ENCODE results near the gene HOXC9. TPM values are rescaled to one million over a fixed set of nuclear protein-coding genes. Genes with fewer than 3 reads are reported as not detected.
A peak's percentile ranks its signal among the peaks of the same experiment; 100 is the strongest.

The HOXC9 gene
- total and polyA plus RNA-seq, 9 of the 15 experiments (the other 6 are each of a cell fraction or from before 2014, with no cell fraction given) = 1.1 to 10.5 (median 9.3) TPM

DNA sequence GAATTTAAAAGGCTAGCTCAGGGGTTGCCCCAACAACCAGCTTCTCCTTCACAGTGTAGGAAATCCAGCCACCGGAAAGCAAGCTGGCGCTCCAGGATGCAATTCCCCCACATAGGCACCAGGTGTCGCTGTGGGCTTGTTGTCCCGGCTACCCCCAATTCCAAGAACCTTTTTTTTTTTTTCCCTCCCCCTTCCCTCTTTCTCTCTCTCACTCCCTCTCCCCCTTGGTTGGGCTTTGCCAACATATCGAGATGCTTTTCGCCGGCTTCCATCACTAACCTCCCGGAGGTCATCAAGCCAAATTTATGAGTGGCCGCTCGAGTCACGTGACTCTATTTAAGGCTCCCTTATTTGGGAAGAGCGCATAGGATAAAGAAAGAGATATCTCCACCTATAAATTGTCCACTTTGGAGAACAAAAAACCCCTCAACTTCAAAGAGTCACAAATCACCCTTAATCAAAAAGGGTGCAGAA is 32.7 kb downstream of the HOXC9 start, which contains the start of gene HOXC5 (continued):
- TF ChIP-seq, protein P1, sequence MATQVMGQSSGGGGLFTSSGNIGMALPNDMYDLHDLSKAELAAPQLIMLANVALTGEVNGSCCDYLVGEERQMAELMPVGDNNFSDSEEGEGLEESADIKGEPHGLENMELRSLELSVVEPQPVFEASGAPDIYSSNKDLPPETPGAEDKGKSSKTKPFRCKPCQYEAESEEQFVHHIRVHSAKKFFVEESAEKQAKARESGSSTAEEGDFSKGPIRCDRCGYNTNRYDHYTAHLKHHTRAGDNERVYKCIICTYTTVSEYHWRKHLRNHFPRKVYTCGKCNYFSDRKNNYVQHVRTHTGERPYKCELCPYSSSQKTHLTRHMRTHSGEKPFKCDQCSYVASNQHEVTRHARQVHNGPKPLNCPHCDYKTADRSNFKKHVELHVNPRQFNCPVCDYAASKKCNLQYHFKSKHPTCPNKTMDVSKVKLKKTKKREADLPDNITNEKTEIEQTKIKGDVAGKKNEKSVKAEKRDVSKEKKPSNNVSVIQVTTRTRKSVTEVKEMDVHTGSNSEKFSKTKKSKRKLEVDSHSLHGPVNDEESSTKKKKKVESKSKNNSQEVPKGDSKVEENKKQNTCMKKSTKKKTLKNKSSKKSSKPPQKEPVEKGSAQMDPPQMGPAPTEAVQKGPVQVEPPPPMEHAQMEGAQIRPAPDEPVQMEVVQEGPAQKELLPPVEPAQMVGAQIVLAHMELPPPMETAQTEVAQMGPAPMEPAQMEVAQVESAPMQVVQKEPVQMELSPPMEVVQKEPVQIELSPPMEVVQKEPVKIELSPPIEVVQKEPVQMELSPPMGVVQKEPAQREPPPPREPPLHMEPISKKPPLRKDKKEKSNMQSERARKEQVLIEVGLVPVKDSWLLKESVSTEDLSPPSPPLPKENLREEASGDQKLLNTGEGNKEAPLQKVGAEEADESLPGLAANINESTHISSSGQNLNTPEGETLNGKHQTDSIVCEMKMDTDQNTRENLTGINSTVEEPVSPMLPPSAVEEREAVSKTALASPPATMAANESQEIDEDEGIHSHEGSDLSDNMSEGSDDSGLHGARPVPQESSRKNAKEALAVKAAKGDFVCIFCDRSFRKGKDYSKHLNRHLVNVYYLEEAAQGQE (IDR thresholded peaks at IDR 0.05; ENCODE audit: borderline replicate concordance) = peak; percentile 92
- TF ChIP-seq, protein P1 (CRISPR knock-in tag; IDR thresholded peaks at IDR 0.05; ENCODE audit: low read depth) = no peak
- TF ChIP-seq, protein P2, sequence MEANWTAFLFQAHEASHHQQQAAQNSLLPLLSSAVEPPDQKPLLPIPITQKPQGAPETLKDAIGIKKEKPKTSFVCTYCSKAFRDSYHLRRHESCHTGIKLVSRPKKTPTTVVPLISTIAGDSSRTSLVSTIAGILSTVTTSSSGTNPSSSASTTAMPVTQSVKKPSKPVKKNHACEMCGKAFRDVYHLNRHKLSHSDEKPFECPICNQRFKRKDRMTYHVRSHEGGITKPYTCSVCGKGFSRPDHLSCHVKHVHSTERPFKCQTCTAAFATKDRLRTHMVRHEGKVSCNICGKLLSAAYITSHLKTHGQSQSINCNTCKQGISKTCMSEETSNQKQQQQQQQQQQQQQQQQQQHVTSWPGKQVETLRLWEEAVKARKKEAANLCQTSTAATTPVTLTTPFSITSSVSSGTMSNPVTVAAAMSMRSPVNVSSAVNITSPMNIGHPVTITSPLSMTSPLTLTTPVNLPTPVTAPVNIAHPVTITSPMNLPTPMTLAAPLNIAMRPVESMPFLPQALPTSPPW (CRISPR knock-in tag; IDR thresholded peaks at IDR 0.05) = peak; percentile 65
- TF ChIP-seq SRSF1 (IDR thresholded peaks at IDR 0.05; ENCODE audit: low read depth, low read length) (no peak), TAF15 (IDR thresholded peaks at IDR 0.05; ENCODE audit: low read depth, low read length) (no peak), CC2D1A (IDR thresholded peaks at IDR 0.05) (peak; percentile 94), ZNF354B (CRISPR knock-in tag; IDR thresholded peaks at IDR 0.05) (no peak), STAG1 (CRISPR knock-in tag; IDR thresholded peaks at IDR 0.05; ENCODE audit: borderline replicate concordance) (peak; percentile 57; the same call in 1 of the 2 replicates)
- TF ChIP-seq, protein P3, sequence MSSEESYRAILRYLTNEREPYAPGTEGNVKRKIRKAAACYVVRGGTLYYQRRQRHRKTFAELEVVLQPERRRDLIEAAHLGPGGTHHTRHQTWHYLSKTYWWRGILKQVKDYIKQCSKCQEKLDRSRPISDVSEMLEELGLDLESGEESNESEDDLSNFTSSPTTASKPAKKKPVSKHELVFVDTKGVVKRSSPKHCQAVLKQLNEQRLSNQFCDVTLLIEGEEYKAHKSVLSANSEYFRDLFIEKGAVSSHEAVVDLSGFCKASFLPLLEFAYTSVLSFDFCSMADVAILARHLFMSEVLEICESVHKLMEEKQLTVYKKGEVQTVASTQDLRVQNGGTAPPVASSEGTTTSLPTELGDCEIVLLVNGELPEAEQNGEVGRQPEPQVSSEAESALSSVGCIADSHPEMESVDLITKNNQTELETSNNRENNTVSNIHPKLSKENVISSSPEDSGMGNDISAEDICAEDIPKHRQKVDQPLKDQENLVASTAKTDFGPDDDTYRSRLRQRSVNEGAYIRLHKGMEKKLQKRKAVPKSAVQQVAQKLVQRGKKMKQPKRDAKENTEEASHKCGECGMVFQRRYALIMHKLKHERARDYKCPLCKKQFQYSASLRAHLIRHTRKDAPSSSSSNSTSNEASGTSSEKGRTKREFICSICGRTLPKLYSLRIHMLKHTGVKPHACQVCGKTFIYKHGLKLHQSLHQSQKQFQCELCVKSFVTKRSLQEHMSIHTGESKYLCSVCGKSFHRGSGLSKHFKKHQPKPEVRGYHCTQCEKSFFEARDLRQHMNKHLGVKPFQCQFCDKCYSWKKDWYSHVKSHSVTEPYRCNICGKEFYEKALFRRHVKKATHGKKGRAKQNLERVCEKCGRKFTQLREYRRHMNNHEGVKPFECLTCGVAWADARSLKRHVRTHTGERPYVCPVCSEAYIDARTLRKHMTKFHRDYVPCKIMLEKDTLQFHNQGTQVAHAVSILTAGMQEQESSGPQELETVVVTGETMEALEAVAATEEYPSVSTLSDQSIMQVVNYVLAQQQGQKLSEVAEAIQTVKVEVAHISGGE (CRISPR knock-in tag; IDR thresholded peaks at IDR 0.05) = no peak
